ENCODE results near the gene COMT. TPM values are rescaled to one million over a fixed set of nuclear protein-coding genes. Genes with fewer than 3 reads are reported as not detected.
A peak's percentile ranks its signal among the peaks of the same experiment; 100 is the strongest.

The COMT gene
- total and polyA plus RNA-seq, 8 donors = 47.9 to 95.0 (median 62.3) TPM

- peak in 2 of 6 donors; percentile 7 to 41 for DNase-seq
- Histone ChIP-seq H3K9me3 (no peaks in the 10 kb centered on the region), H3K4me3 (no peak overlapping the region), H3K27ac (no peak overlapping the region), H3K4me1 (peaks cover 0 to 1% (median 1%) of the 10 kb centered on the region in 3 donors), H3K36me3 (no peaks in the 10 kb centered on the region), H3K27me3 (no peaks in the 10 kb centered on the region)
- no peak for FAIRE-seq
- 95% methylated on average over 7 of the region's 7 CpGs for WGBS, 2 donors
- intact Hi-C loops (cut with DNase I) = no loop called here
- TF ChIP-seq CTCF (IDR thresholded peaks at IDR 0.05) = no peak
- ATAC-seq = no peak
These were observed 70.6 kb downstream of the COMT start for GRCh38 chr22:20011993-20012740.

- WGBS, 2 donors = 88 to 92% methylated on average over 10 of the region's 10 CpGs
- H3K27me3 ChIP-seq = no peaks in the 10 kb centered on the region
- H3K4me3 ChIP-seq = no peak overlapping the region
- FAIRE-seq = no peak
- intact Hi-C loops (cut with DNase I) = no loop called here
- H3K27ac ChIP-seq = no peak overlapping the region
- no peaks in the 10 kb centered on the region for H3K36me3 ChIP-seq
- no peak for ATAC-seq
- H3K9me3 ChIP-seq = no peaks in the 10 kb centered on the region
- peaks cover 0 to 4% (median 3%) of the 10 kb centered on the region in 3 donors for H3K4me1 ChIP-seq
- no peak for TF ChIP-seq CTCF (IDR thresholded peaks at IDR 0.05)
- DNase-seq = peak in 3 of 6 donors; percentile 21 to 61 (median 52)
These were observed 71.3 kb downstream of the COMT start for GRCh38 chr22:20012741-20013331.

DNA sequence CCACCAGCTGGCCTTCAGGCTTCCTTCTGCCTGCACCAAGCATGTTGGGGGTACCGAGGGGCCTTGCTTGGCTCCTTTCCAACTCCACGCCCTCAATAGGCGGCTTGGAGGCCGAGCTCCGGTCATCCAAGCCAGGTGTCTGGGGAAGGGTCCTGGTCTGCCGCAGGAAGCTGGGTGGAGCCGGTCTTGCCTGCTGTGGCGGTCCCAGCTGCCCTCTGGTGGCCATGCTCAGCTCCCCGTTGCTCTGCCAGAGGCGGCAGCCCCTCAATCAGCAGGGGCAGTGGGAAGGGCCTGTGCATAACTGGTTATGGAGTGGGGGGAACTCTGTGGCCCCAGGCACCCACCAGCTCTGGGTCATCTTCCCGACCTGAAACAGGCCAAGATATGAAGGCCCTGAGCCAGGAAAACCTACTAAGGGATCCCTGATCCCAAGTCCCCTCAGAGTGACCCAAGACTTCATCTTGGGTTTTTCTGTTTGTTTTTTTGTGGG, 71.9 kb downstream of the COMT start:
- intact Hi-C loops (cut with DNase I) = no loop called here
- Histone ChIP-seq H3K4me1 (peaks cover 0 to 4% (median 3%) of the 10 kb centered on the region in 3 donors), H3K4me3 (no peak overlapping the region), H3K27ac (no peak overlapping the region), H3K36me3 (no peaks in the 10 kb centered on the region), H3K9me3 (no peaks in the 10 kb centered on the region), H3K27me3 (no peaks in the 10 kb centered on the region)
- FAIRE-seq (no peak), DNase-seq (peak in 3 of 6 donors; percentile 40 to 77 (median 66)), ATAC-seq (peak in 1 of 4 donors; percentile 36)
- peak in 2 of 4 donors; percentile 32 to 36 for TF ChIP-seq CTCF (IDR thresholded peaks at IDR 0.05)
- WGBS, 2 donors = 56 to 69% methylated on average over 11 of the region's 11 CpGs

DNA sequence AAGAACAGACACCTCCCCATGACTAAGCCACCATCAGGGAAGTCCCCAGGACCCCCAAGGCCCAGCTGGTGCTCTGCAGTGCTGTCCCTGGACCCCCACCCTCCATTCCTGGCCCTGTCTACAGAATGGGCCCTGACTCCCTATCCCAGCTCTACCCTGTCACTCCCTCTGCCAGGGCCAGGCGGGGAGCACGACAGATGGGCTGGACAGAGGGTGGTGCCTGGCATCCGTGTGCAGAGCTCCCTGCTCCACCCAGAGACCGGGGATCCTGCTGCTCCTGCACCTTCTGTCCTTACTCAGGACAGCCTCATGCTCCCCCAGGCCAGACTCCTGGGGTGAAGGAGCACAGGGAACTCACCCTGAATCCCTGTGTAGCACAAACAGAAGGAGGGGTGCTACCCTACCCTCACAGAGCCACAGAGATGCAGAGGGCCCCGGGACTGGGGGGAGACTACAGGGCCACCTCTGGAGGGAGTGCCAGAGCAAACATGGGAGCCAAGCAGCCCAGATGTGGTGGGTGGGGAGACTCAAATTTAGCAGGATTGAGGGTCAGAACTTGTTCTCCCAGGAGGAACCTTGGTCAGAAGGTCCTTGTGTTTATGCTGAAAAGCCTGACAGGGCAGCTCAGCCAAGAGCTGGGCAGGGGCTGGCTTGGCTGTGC, 73.1 kb downstream of the COMT start:
- ATAC-seq = peak in 1 of 4 donors; percentile 33
- Histone ChIP-seq H3K27me3 (no peaks in the 10 kb centered on the region), H3K27ac (no peak overlapping the region), H3K4me3 (no peak overlapping the region), H3K36me3 (no peaks in the 10 kb centered on the region), H3K4me1 (peaks cover 0 to 4% (median 3%) of the 10 kb centered on the region in 3 donors), H3K9me3 (no peaks in the 10 kb centered on the region)
- no peak for FAIRE-seq
- no peak for TF ChIP-seq CTCF (IDR thresholded peaks at IDR 0.05)
- intact Hi-C loops (cut with DNase I) = no loop called here
- 45 to 50% methylated on average over 5 of the region's 5 CpGs for WGBS, 2 donors
- peak in 4 of 6 donors; percentile 13 to 62 (median 34) for DNase-seq
